Measurements from ENCODE around the gene B3GNT2. TPM values are rescaled to one million over a fixed set of nuclear protein-coding genes. Genes with fewer than 3 reads are reported as not detected.
A peak's percentile ranks its signal among the peaks of the same experiment; 100 is the strongest.

The B3GNT2 gene
- total RNA-seq, 1 experiment from 2014 or later: 32.2 TPM

DNA sequence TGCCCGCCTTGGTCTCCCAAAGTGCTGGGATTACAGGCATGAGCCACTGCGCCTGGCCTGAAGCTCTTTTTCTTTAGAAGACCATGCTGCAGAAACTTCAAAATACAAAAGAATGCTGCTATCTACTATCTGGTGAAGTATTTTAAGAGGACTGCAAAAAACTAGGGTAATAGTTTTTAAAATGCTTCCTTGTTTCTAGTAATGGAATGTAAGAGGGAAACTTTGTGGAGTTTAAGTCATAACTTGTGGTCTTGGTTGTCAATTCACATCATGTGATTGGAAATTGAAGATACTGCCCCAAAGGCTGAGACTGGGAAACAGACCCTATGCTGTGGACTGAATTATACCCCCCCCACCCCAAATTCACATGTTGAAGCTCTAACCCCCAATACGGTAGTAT, 68.3 kb downstream of the B3GNT2 start:
- Mint-ChIP-seq H3K4me1 (peaks cover 33% of the 10 kb centered on the region), H3K9me3 (peaks cover 10% of the 10 kb centered on the region), H3K36me3 (peaks cover 9% of the 10 kb centered on the region), H3K27me3 (ENCODE audit: low read depth) (no peaks in the 10 kb centered on the region), H3K27ac (no peak overlapping the region), H3K4me3 (no peak overlapping the region)
- DNase-seq (ENCODE audit: low spot score) (no peak), ATAC-seq (no peak)
- TF ChIP-seq, protein P1, sequence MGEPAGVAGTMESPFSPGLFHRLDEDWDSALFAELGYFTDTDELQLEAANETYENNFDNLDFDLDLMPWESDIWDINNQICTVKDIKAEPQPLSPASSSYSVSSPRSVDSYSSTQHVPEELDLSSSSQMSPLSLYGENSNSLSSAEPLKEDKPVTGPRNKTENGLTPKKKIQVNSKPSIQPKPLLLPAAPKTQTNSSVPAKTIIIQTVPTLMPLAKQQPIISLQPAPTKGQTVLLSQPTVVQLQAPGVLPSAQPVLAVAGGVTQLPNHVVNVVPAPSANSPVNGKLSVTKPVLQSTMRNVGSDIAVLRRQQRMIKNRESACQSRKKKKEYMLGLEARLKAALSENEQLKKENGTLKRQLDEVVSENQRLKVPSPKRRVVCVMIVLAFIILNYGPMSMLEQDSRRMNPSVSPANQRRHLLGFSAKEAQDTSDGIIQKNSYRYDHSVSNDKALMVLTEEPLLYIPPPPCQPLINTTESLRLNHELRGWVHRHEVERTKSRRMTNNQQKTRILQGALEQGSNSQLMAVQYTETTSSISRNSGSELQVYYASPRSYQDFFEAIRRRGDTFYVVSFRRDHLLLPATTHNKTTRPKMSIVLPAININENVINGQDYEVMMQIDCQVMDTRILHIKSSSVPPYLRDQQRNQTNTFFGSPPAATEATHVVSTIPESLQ (CRISPR knock-in tag; IDR thresholded peaks at IDR 0.05): no peak
- TF ChIP-seq, protein P2, sequence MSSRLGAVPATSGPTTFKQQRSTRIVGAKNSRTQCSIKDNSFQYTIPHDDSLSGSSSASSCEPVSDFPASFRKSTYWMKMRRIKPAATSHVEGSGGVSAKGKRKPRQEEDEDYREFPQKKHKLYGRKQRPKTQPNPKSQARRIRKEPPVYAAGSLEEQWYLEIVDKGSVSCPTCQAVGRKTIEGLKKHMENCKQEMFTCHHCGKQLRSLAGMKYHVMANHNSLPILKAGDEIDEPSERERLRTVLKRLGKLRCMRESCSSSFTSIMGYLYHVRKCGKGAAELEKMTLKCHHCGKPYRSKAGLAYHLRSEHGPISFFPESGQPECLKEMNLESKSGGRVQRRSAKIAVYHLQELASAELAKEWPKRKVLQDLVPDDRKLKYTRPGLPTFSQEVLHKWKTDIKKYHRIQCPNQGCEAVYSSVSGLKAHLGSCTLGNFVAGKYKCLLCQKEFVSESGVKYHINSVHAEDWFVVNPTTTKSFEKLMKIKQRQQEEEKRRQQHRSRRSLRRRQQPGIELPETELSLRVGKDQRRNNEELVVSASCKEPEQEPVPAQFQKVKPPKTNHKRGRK (CRISPR knock-in tag; IDR thresholded peaks at IDR 0.05; ENCODE audit: borderline replicate concordance): no peak
- TF ChIP-seq, protein P3, sequence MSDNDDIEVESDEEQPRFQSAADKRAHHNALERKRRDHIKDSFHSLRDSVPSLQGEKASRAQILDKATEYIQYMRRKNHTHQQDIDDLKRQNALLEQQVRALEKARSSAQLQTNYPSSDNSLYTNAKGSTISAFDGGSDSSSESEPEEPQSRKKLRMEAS (CRISPR knock-in tag; IDR thresholded peaks at IDR 0.05): no peak
- TF ChIP-seq CREM (CRISPR knock-in tag; IDR thresholded peaks at IDR 0.05): no peak
- CTCF ChIA-PET: interaction anchor here (0.8 kb wide), 1 partner anchor 159 kb away, joined by 7 read pairs; no protein-coding TSS in a partner anchor
- POLR2A ChIA-PET: no interaction called here

DNA sequence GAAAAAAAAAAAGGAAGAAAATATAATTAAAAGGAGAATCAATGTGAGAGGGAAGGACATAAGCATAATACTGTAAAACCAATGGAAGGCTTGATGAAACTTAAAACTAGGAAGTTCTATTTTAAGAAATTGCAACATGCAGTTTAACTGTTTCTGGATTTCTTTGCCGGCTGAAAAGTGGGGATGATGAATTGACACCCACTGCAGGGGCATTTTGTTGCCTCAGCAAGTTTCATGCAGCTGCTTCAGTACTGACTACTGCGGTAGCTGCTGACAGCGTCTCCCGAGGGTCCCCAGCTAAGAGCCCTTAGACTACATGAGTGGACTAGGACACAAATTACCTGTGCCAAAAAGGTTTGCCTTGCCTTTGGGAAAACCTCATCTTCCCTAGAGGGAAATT, 69.2 kb downstream of the B3GNT2 start:
- ATAC-seq (no peak), DNase-seq (ENCODE audit: low spot score) (no peak)
- Mint-ChIP-seq H3K9me3 (peaks cover 18% of the 10 kb centered on the region), H3K27me3 (ENCODE audit: low read depth) (no peaks in the 10 kb centered on the region), H3K27ac (no peak overlapping the region), H3K4me3 (no peak overlapping the region), H3K36me3 (peaks cover 13% of the 10 kb centered on the region), H3K4me1 (peaks cover 33% of the 10 kb centered on the region)
- CTCF ChIA-PET: no interaction called here
- TF ChIP-seq, protein P4, sequence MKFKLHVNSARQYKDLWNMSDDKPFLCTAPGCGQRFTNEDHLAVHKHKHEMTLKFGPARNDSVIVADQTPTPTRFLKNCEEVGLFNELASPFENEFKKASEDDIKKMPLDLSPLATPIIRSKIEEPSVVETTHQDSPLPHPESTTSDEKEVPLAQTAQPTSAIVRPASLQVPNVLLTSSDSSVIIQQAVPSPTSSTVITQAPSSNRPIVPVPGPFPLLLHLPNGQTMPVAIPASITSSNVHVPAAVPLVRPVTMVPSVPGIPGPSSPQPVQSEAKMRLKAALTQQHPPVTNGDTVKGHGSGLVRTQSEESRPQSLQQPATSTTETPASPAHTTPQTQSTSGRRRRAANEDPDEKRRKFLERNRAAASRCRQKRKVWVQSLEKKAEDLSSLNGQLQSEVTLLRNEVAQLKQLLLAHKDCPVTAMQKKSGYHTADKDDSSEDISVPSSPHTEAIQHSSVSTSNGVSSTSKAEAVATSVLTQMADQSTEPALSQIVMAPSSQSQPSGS (CRISPR knock-in tag; IDR thresholded peaks at IDR 0.05; ENCODE audit: borderline replicate concordance, low read depth): no peak
- no peak for TF ChIP-seq SOX15 (CRISPR knock-in tag; IDR thresholded peaks at IDR 0.05)
- TF ChIP-seq, protein P5, sequence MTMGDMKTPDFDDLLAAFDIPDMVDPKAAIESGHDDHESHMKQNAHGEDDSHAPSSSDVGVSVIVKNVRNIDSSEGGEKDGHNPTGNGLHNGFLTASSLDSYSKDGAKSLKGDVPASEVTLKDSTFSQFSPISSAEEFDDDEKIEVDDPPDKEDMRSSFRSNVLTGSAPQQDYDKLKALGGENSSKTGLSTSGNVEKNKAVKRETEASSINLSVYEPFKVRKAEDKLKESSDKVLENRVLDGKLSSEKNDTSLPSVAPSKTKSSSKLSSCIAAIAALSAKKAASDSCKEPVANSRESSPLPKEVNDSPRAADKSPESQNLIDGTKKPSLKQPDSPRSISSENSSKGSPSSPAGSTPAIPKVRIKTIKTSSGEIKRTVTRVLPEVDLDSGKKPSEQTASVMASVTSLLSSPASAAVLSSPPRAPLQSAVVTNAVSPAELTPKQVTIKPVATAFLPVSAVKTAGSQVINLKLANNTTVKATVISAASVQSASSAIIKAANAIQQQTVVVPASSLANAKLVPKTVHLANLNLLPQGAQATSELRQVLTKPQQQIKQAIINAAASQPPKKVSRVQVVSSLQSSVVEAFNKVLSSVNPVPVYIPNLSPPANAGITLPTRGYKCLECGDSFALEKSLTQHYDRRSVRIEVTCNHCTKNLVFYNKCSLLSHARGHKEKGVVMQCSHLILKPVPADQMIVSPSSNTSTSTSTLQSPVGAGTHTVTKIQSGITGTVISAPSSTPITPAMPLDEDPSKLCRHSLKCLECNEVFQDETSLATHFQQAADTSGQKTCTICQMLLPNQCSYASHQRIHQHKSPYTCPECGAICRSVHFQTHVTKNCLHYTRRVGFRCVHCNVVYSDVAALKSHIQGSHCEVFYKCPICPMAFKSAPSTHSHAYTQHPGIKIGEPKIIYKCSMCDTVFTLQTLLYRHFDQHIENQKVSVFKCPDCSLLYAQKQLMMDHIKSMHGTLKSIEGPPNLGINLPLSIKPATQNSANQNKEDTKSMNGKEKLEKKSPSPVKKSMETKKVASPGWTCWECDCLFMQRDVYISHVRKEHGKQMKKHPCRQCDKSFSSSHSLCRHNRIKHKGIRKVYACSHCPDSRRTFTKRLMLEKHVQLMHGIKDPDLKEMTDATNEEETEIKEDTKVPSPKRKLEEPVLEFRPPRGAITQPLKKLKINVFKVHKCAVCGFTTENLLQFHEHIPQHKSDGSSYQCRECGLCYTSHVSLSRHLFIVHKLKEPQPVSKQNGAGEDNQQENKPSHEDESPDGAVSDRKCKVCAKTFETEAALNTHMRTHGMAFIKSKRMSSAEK (CRISPR knock-in tag; IDR thresholded peaks at IDR 0.05; ENCODE audit: borderline replicate concordance): no peak
- POLR2A ChIA-PET: no interaction called here

DNA sequence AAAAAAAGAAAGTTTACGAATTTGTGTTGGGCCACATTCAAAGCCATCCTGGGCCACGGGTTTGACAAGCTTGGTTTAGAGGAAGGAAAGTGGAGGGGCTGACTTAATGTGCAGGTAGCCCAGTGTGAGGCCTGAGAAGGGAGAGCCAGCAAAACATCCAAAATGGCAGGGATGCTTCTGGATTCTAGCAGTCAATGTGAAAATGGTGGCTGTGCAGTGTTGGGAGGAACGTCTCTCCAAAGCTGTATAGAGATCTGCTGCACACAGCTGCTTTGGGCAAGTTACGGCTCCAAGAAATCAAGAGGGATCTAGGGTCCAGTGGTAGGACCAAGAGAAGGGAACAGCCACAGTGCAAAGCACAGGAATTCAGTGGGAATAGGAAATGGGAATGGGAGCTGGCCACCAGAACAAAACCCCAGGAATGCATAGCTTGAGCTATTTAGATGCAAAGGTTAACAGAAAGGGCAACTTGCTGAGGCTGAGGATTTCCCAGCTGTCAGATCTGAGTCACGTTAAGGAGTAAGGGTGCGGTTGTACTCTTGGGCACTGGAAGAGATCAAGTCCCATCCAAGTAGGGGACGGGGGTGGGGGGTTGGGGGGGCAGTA, 70.6 kb downstream of the B3GNT2 start:
- Mint-ChIP-seq H3K4me3 (0 out of 2 replicates have a peak overlapping the region, but pooled peaks have one; percentile 24), H3K9me3 (peaks cover 18% of the 10 kb centered on the region), H3K4me1 (peaks cover 33% of the 10 kb centered on the region), H3K27ac (peak overlapping the region; percentile 82), H3K27me3 (ENCODE audit: low read depth) (no peaks in the 10 kb centered on the region), H3K36me3 (peaks cover 13% of the 10 kb centered on the region)
- ATAC-seq (peak; percentile 89), DNase-seq (ENCODE audit: low spot score) (no peak)
- CTCF ChIA-PET: interaction anchor here (0.9 to 1.2 kb wide), 2 partner anchors 27 to 190 kb away, joined by 3 read pairs; no protein-coding TSS in a partner anchor
- POLR2A ChIA-PET: no interaction called here
- 0 out of 2 replicates have a peak, but pooled peaks have one; percentile 58 for TF ChIP-seq MXD4 (CRISPR knock-in tag; IDR thresholded peaks at IDR 0.05; ENCODE audit: borderline replicate concordance)
- TF ChIP-seq, protein P6, sequence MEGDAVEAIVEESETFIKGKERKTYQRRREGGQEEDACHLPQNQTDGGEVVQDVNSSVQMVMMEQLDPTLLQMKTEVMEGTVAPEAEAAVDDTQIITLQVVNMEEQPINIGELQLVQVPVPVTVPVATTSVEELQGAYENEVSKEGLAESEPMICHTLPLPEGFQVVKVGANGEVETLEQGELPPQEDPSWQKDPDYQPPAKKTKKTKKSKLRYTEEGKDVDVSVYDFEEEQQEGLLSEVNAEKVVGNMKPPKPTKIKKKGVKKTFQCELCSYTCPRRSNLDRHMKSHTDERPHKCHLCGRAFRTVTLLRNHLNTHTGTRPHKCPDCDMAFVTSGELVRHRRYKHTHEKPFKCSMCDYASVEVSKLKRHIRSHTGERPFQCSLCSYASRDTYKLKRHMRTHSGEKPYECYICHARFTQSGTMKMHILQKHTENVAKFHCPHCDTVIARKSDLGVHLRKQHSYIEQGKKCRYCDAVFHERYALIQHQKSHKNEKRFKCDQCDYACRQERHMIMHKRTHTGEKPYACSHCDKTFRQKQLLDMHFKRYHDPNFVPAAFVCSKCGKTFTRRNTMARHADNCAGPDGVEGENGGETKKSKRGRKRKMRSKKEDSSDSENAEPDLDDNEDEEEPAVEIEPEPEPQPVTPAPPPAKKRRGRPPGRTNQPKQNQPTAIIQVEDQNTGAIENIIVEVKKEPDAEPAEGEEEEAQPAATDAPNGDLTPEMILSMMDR (IDR thresholded peaks at IDR 0.05): no peak
- TF ChIP-seq, protein P7, sequence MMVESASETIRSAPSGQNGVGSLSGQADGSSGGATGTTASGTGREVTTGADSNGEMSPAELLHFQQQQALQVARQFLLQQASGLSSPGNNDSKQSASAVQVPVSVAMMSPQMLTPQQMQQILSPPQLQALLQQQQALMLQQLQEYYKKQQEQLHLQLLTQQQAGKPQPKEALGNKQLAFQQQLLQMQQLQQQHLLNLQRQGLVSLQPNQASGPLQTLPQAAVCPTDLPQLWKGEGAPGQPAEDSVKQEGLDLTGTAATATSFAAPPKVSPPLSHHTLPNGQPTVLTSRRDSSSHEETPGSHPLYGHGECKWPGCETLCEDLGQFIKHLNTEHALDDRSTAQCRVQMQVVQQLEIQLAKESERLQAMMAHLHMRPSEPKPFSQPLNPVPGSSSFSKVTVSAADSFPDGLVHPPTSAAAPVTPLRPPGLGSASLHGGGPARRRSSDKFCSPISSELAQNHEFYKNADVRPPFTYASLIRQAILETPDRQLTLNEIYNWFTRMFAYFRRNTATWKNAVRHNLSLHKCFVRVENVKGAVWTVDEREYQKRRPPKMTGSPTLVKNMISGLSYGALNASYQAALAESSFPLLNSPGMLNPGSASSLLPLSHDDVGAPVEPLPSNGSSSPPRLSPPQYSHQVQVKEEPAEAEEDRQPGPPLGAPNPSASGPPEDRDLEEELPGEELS (CRISPR knock-in tag; IDR thresholded peaks at IDR 0.05): 0 out of 2 replicates have a peak, but pooled peaks have one; percentile 38
- 0 out of 2 replicates have a peak, but pooled peaks have one; percentile 62 for TF ChIP-seq TEAD1 (CRISPR knock-in tag; IDR thresholded peaks at IDR 0.05)
- TF ChIP-seq FOXK1 (CRISPR knock-in tag; IDR thresholded peaks at IDR 0.05): peak; percentile 43; the same call in 1 of the 2 replicates
- TF ChIP-seq, protein P8, sequence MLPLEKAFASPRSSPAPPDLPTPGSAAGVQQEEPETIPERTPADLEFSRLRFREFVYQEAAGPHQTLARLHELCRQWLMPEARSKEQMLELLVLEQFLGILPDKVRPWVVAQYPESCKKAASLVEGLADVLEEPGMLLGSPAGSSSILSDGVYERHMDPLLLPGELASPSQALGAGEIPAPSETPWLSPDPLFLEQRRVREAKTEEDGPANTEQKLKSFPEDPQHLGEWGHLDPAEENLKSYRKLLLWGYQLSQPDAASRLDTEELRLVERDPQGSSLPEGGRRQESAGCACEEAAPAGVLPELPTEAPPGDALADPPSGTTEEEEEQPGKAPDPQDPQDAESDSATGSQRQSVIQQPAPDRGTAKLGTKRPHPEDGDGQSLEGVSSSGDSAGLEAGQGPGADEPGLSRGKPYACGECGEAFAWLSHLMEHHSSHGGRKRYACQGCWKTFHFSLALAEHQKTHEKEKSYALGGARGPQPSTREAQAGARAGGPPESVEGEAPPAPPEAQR (CRISPR knock-in tag; IDR thresholded peaks at IDR 0.05): peak; percentile 86; the same call in 1 of the 2 replicates

Measured in WTC11 (cell line).